Stimulated activated CD8-positive, alpha-beta memory T cell treated with anti-CD3 and anti-CD28 coated beads, Interleukin-12 subunit alpha, Interleukin-12 subunit beta, amount 100 ng/mL, for 1 hour (primary cell): Measurements from ENCODE around the gene VIT.

ENCODE experiments used
- DNase-seq: peaks from one replicate; pipeline ENCODE4 v3.0.0-alpha.2; 2020; ENCODE audit warnings: low read depth

Gene VIT

GRCh38 chr2:36710858-36711515, 14.5 kb downstream of the VIT start:
- no peak for DNase-seq

DNA sequence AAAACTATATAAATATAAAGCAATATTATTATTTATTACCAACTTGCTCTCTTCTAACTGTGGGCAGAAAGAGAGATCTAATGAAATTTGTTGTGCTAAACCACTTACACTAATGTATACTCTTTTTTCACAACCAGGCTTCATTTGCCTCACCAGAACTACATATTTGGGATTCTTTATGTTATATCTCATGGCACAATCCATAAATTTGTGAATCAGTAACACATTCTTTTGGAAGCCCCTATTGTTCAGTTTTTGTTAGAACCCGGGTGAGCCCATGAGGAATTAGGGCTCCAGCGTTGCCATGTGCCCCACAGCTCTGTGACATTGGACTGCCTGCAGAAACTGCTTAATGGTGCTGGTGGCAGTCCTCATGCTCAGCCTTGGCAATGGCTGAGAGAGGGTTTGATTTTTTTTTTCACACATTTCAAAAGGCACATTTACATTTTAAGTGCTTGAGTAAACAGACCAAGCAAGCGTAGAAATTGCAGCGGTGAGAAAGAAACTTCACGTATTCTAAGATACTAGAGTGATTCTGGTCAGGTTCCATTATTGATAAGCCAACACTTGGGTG, 15.3 kb downstream of the VIT start:
- no peak for DNase-seq

DNA sequence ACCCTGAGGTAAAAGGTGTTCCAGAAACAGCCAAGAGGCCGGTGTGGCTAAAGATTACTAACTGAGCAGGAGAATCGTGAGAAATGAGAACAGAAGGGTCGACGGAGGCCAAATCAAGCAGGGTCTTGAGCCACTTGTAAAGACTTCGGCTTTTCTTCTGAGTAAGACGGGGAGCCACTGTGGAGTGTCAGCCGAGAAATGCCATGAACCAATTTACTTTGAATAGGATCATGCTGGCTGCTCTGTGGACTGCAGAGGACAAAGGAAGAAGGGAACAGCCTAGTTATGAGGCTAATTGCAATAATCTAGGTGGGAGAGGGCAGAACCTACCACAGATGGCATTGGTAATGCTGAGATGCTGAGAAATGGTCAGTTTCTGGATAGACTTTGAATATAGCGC, 16.8 kb downstream of the VIT start:
- no peak for DNase-seq

GRCh38 chr2:36716111-36716510, 19.6 kb downstream of the VIT start:
- no peak for DNase-seq

DNA sequence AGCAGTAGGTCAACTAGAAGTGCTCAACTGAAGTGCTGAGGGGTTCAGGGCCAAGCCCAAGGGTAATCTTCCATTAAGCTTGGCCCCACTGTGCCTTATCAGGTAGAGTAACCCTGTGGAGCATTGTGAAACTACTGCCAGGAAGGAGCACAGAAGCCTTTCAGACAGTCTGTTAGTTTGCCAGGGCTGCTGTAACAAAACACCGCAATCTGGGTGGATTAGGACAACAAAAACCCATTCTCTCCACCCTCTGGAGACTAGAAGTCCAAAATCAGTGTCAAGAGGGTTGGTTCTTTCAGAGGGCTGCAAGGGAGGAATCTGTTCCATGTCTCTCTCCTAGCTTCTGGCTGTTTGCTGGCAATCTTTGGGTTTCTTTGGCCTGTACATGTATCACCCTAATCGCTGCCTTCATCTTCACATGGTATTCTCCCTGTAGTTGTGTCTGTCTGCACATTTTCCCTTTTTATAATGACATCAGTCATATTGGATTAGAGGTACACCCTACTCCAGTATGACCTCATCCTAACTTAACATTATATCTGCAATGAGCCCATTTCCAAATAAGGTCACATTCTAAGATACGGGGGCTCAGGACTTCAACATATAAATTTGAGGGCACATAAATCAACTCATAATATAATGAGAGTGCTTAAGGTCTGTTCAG, 21.2 kb downstream of the VIT start:
- DNase-seq = no peak

DNA sequence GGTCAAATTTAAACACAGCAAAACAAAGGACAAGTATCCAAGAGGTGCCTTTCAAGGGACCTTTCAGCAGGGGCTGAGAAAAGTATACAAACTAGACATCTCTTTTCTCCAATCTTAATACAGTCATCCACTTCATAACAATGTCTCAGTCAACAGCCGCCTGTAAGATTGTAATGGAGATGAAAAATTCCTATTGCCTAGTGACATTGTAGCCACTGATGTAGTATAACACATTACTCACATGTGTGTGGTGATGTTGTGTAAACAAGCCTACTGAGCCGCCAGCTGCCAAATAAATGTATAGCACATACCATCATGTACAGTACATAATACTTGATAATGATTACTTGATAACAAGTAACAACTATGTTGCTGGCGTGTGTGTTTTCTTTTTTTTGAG, 31.0 kb downstream of the VIT start:
- DNase-seq = no peak

DNA sequence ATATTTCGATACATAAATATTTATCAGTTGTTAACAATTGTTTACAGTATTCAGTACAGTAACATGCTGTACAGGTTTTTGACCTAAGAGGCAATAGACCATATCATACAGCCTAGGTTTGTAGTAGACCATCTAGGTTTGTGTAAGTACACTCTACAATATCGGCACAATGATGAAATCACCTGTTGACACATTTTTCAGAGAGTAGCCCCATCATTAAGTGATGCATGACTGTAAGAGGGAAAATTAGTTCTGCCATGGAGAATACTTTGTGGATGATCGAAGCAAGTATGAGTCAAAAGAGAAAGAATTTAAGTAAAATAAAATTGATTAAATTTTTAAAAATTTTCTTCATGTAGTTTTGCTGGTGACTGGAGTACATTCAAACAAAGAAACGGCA, 32.6 kb downstream of the VIT start:
- no peak for DNase-seq

DNA sequence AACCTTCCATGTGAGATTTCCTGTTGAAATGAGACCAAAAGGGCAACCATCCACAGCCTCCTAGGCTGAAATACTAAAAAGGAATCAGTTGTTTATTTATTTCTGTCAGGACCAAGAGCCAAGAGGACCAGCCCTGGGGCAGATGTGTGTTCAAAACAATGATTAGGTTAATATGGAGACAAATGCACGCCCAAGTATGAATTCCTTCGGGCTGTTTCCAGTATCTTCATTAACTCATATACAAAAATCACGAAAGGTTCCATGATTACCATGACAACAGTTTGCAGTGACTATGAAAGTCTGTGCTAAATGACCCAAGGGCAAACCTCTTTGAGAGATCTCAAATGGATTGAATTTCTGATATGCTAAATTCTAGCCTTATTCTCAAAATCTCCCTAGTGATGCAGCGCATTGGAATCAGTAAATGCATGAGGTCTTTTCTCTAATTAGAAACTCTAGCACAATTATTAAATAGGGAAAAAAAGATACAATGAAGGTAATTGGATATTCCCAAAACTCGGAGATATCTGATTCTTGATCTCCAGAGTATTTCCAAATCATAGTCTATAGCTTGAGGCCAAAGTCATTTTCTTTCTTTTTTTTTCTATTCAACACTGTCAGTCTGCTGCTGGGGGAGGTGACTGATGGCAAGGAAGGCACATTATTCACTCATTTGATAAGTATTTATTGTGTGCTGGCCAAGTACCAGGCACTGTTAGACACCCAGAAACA, 35.6 kb downstream of the VIT start:
- DNase-seq = no peak

GRCh38 chr2:36732673-36733036, 36.1 kb downstream of the VIT start:
- no peak for DNase-seq

GRCh38 chr2:36733215-36733614, 36.7 kb downstream of the VIT start:
- no peak for DNase-seq

GRCh38 chr2:36734304-36734703, 37.8 kb downstream of the VIT start:
- no peak for DNase-seq

GRCh38 chr2:36737131-36737750, 40.7 kb downstream of the VIT start:
- no peak for DNase-seq

DNA sequence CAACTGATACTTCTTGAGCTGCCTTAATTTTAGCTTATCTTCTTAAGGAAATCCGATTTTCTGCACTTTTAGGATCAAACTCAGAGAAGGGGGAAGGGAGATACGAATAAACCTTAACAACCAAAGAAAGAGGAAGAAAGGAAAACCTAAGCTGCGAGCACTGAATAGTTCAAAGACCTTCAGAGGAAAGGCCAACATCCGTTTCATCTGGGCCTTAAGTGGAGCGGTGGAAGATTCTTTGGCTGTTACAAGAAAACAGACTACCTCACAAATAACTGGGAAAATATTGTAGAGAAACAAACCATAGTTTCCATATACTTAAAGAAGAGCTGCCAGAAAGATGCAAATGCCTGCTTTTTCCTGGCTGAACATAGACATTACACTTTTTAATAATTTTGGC, 43.6 kb downstream of the VIT start:
- DNase-seq = no peak

DNA sequence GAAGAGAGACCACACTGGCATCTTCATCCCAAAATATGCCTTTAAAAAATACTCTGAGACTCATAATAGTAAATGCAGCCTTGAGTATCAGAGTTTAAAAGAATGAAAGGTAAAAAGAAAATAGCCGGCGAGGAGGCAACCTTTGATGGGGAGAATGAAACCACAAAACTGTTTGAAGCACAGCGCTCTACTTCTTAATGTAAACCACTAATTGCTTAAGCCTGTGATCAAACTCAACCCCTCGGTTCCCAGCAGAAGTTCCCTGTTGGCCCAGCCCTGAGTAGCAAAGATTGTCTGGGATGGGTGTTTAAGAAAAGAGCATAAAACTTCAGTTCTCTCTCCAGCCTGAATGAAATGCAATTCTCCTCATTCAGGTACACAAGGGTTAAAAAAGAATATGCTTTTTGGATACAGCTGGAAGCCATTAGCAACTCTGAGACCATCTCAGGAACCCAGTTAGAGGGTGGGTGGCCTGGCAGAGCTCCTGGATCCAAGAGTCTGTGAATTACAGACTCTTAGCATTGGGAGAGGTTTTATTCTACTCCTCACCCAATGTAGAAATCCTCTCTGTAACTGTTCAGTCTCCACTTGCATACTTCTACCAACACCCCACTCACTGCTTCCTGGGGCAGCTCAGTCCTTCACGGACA, 44.8 kb downstream of the VIT start:
- DNase-seq = no peak

- DNase-seq = no peak
Measured at GRCh38 chr2:36743954-36744353, 47.4 kb downstream of the VIT start.

DNA sequence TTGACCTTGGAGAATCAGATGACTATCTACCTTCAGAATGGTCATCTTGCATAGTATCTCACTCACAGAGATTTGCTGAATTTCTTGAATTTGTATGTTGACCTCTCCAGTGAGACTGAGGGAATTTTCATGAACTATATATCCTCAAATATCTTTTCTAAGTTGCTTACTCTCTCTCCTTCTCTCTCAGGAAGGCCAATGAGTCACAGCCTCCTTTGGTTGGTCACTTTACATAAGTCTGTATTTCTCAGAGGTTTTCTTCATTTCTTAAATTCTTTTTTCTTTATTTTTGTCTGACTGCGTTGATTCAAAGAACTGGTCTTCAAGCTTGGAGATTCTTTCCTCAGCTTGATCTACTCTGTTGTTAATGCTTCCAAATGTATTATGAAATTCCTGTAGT, 51.7 kb downstream of the VIT start:
- DNase-seq = no peak

GRCh38 chr2:36750101-36750500, 53.6 kb downstream of the VIT start:
- no peak for DNase-seq

DNA sequence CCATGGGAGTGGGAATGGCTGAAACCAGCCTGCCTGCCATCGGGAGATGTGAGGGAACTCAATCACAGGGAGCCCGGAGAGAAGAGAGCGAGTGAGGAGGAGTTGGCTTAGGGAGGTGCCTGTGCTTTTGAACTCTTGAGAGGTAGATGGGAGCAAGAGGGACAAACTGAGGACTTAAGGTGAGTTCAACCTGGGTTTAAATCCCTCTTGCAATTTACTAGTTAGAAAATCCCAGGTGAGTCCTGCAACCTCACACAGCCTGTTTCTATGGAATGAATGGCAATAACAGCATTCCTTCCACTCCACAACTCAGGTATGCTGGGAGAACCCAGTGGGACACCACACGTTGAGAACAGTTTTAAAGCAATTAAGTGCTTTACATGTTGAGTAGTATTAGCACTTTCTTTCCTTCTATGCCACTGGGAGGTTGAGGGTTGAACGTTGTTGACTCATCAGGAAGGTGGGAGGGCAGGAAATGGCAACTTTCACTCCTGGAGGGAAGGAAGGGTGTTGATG, 57.3 kb downstream of the VIT start:
- DNase-seq = no peak

DNA sequence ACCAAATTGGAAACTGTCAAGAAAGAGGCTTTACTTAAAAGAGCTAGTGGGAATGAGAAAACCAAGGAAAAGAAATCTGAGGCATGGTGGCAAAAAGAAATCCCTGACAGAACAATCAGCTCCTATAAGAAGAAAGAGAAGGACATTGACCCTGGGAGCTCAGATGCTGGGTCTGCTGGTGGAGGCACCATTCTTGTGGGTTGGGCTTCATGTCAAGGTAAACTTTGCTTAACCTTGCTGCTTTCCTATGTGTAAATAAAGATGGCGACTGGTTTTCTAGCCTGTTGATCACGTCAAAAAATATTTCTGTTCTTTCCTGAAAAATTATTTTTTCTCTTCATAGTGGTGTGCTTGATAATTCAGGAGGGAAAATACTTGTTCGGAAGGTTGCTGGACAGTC, 58.1 kb downstream of the VIT start:
- no peak for DNase-seq

- no peak for DNase-seq
Measured at GRCh38 chr2:36756438-36756837, 59.9 kb downstream of the VIT start.

DNA sequence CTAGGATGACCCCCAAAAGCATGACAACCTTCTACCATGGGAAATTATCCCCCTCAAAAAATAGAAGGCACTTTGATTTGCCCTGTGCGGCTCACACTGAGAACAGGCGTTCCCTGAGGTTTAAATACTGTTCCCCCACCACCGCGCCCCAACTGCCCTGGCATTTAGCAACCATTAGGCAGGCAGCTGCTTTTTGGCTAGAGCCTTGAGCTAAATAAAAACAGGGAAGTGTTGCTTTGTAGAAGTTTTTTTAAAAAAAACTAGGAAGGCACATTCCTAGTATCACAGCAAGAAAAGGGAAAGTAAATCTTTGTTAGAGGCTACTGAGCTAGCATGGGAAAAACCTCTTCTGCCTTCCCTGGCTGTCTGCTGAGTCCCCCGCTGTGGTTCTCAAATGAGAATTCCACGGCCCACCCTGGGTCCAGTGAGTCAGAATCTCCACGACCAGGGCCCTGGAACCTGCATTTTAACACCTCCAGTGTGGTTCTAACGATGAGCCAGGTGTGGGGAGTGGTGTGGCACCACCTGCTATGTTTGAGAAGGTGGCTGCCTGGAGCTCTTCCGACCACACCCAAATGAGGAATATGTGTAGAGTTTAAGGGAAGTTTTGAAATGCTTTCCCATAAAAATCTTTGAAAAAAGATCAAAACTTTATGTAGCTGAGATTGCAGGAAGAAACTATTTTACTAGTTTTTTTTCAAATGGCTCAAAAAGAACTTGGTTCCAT, 66.4 kb downstream of the VIT start:
- no peak for DNase-seq
